ENCODE data around the gene PGGHG. TPM values are rescaled to one million over a fixed set of nuclear protein-coding genes. Genes with fewer than 3 reads are reported as not detected.

Gene PGGHG
- polyA plus RNA-seq, 1 experiment, result 13.2 TPM

- H3K27me3 ChIP-seq (ENCODE audit: control insufficient read depth, insufficient read depth, low read length), result no peaks in the 10 kb centered on the region; the same call in 1 of the 2 replicates
- ChIA-PET CTCF (no interaction called here), POLR2A (interaction anchor here (0.7 kb wide), 1 partner anchor 227 kb away, joined by 3 read pairs; no protein-coding TSS in a partner anchor)
- H3K4me3 ChIP-seq (ENCODE audit: low read depth, low read length), result no peak overlapping the region
- DNase-seq (ENCODE audit: low read depth), result no peak
- TF ChIP-seq CTCF (IDR thresholded peaks at IDR 0.05; ENCODE audit: insufficient read depth, low read depth, low read length), result no peak
- no peaks in the 10 kb centered on the region for H3K36me3 ChIP-seq (ENCODE audit: control insufficient read depth, insufficient read depth, low read length)
These were observed 47.8 kb downstream of the PGGHG start for GRCh38 chr11:336659-337198.

- Histone ChIP-seq H3K27me3 (ENCODE audit: control insufficient read depth, insufficient read depth, low read length) (no peaks in the 10 kb centered on the region; the same call in 1 of the 2 replicates), H3K36me3 (ENCODE audit: control insufficient read depth, insufficient read depth, low read length) (no peaks in the 10 kb centered on the region), H3K4me3 (ENCODE audit: low read depth, low read length) (no peak overlapping the region)
- CTCF ChIA-PET, result no interaction called here
- POLR2A ChIA-PET, result no interaction called here
- TF ChIP-seq CTCF (IDR thresholded peaks at IDR 0.05; ENCODE audit: insufficient read depth, low read depth, low read length), result no peak
- DNase-seq (ENCODE audit: low read depth), result no peak
These were observed 48.8 kb downstream of the PGGHG start for GRCh38 chr11:337711-338110.

GRCh38 chr11:339963-340362 is 51.0 kb downstream of the PGGHG start:
- Histone ChIP-seq H3K4me3 (ENCODE audit: low read depth, low read length) (no peak overlapping the region), H3K36me3 (ENCODE audit: control insufficient read depth, insufficient read depth, low read length) (no peaks in the 10 kb centered on the region), H3K27me3 (ENCODE audit: control insufficient read depth, insufficient read depth, low read length) (no peaks in the 10 kb centered on the region; the same call in 1 of the 2 replicates)
- no peak for DNase-seq (ENCODE audit: low read depth)
- ChIA-PET CTCF (interaction anchor here (1.0 to 1.9 kb wide), 4 partner anchors 10 to 13 kb away, joined by 3 to 5 read pairs (median 4); no protein-coding TSS in a partner anchor), POLR2A (interaction anchor here (0.6 kb wide), 1 partner anchor 22 kb away, joined by 3 read pairs; no protein-coding TSS in a partner anchor)
- no peak for TF ChIP-seq CTCF (IDR thresholded peaks at IDR 0.05; ENCODE audit: insufficient read depth, low read depth, low read length)

- POLR2A ChIA-PET, result no interaction called here
- Histone ChIP-seq H3K36me3 (ENCODE audit: control insufficient read depth, insufficient read depth, low read length) (no peaks in the 10 kb centered on the region), H3K27me3 (ENCODE audit: control insufficient read depth, insufficient read depth, low read length) (no peaks in the 10 kb centered on the region; the same call in 1 of the 2 replicates), H3K4me3 (ENCODE audit: low read depth, low read length) (no peak overlapping the region)
- CTCF ChIA-PET, result interaction anchor here (1.0 to 1.9 kb wide), 2 partner anchors 9 to 12 kb away, joined by 3 to 5 read pairs; no protein-coding TSS in a partner anchor
- DNase-seq (ENCODE audit: low read depth), result no peak
- no peak for TF ChIP-seq CTCF (IDR thresholded peaks at IDR 0.05; ENCODE audit: insufficient read depth, low read depth, low read length)
These were observed 51.9 kb downstream of the PGGHG start for GRCh38 chr11:340539-341512.

DNA sequence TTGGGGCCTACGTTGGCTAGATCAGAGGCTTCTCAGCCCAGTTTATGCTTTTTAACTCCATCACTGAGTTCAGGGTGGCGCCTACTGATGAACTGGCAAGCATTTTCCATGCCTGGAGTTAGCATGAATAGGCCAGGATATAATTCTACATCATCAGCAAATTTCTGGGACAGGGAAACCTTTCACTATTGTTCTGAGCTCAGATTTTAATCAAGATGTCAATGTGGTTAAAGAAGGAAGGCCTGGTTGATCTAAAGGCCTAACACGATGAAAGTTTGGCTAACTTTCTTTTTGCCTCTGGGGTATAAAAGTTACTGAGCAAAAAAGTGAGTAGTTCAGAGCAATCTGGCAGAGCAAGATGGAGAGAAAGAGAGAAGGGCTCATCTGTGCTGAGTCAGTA is 53.4 kb downstream of the PGGHG start:
- POLR2A ChIA-PET, result no interaction called here
- DNase-seq (ENCODE audit: low read depth), result no peak
- Histone ChIP-seq H3K4me3 (ENCODE audit: low read depth, low read length) (no peak overlapping the region), H3K27me3 (ENCODE audit: control insufficient read depth, insufficient read depth, low read length) (no peaks in the 10 kb centered on the region; the same call in 1 of the 2 replicates), H3K36me3 (ENCODE audit: control insufficient read depth, insufficient read depth, low read length) (no peaks in the 10 kb centered on the region)
- CTCF ChIA-PET, result interaction anchor here (1.0 to 1.1 kb wide), 2 partner anchors 15 to 22 kb away, joined by 3 read pairs; no protein-coding TSS in a partner anchor
- TF ChIP-seq CTCF (IDR thresholded peaks at IDR 0.05; ENCODE audit: insufficient read depth, low read depth, low read length), result no peak
